Hepatocyte (in vitro differentiated cells): ENCODE data around the gene CDC25C. TPM values are rescaled to one million over a fixed set of nuclear protein-coding genes. Genes with fewer than 3 reads are reported as not detected.
A peak's percentile ranks its signal among the peaks of the same experiment; 100 is the strongest.

Source experiments
- DNase-seq: peaks from one replicate; pipeline ENCODE4 v3.0.0-alpha.2; 2016; ENCODE audit warnings: low spot score
- H2AFZ ChIP-seq: fragments of 200-600 bp; sonication (generic); 2 replicates; pipeline ENCODE4 v1.6.0; 2016; ENCODE audit warnings: antibody characterized with exemption, mild to moderate bottlenecking
- H3K27ac ChIP-seq: fragments of 200-600 bp; sonication (generic); 2 replicates; pipeline ENCODE4 v1.5.1; 2016; ENCODE audit warnings: mild to moderate bottlenecking
- H3K27me3 ChIP-seq: fragments of 200-600 bp; sonication (generic); 2 replicates; pipeline ENCODE4 v1.6.1; 2016
- H3K36me3 ChIP-seq: fragments of 200-600 bp; sonication (generic); replicated peaks from 2 replicates; pipeline ENCODE4 v1.5.1; 2016; ENCODE audit warnings: low read depth; ENCODE audit not compliant: insufficient read depth
- H3K4me1 ChIP-seq: fragments of 200-600 bp; sonication (generic); 2 replicates; pipeline ENCODE4 v1.5.1; 2016; ENCODE audit warnings: mild to moderate bottlenecking, moderate library complexity; ENCODE audit not compliant: insufficient read depth
- H3K4me2 ChIP-seq: fragments of 200-600 bp; sonication (generic); 2 replicates; pipeline ENCODE4 v1.6.0; 2016
- H3K4me3 ChIP-seq: fragments of 200-600 bp; sonication (generic); 2 replicates; pipeline ENCODE4 v1.5.1; 2016; ENCODE audit warnings: mild to moderate bottlenecking
- H3K79me2 ChIP-seq: fragments of 200-600 bp; sonication (generic); 2 replicates; pipeline ENCODE4 v1.6.0; 2017; ENCODE audit warnings: mild to moderate bottlenecking
- H3K9me2 ChIP-seq: fragments of 200-600 bp; sonication (generic); replicated peaks from 2 replicates; pipeline ENCODE4 v1.6.0; 2017; ENCODE audit warnings: mild to moderate bottlenecking; ENCODE audit not compliant: insufficient read depth
- H3K9me3 ChIP-seq: fragments of 200-600 bp; sonication (generic); 2 replicates; pipeline ENCODE4 v1.5.1; 2016; ENCODE audit warnings: low read depth, mild to moderate bottlenecking
- H4K20me1 ChIP-seq: fragments of 200-600 bp; sonication (generic); 2 replicates; pipeline ENCODE4 v1.6.0; 2016; ENCODE audit warnings: mild to moderate bottlenecking; ENCODE audit not compliant: insufficient read depth, poor library complexity, severe bottlenecking
- CTCF ChIP-seq: fragments of 200-600 bp; sonication (generic); IDR thresholded peaks from 2 replicates; pipeline ENCODE4 v1.5.1; 2016; ENCODE audit warnings: antibody characterized with exemption, mild to moderate bottlenecking; ENCODE audit not compliant: poor library complexity
- EZH2 ChIP-seq: fragments of 200-600 bp; sonication (generic); IDR thresholded peaks from 2 replicates; pipeline ENCODE4 v1.6.1; 2016; ENCODE audit warnings: antibody characterized with exemption, mild to moderate bottlenecking, borderline replicate concordance
- EZH2phosphoT487 ChIP-seq: fragments of 200-600 bp; sonication (generic); IDR thresholded peaks from one replicate; pipeline ENCODE4 v1.6.1; 2018; ENCODE audit warnings: antibody characterized with exemption, mild to moderate bottlenecking, low read depth, moderate library complexity; ENCODE audit not compliant: unreplicated experiment, severe bottlenecking
- WGBS: methylation state at CpG from one replicate; pipeline ENCODE4 v1.1.6; 2016; ENCODE audit warnings: low lambda C conversion rate; ENCODE audit errors: missing lambda C conversion rate; 5-methylcytosine and 5-hydroxymethylcytosine counted together
- polyA plus RNA-seq: library from polyadenylated mRNA; unstranded; fragments of >200 nt; fragmentation: Nextera tagmentation; extraction: Ambion mirVana; gene quantifications from 2 replicates; pipeline ENCODE4 v1.2.1, GENCODE V29; 2016
- total RNA-seq: library from RNA; depleted of rRNA; stranded (reverse); fragments of >200 nt; gene quantifications from 2 replicates; pipeline ENCODE4 v1.2.3, GENCODE V29; 2014

Gene CDC25C
- total and polyA plus RNA-seq, 2 experiments from 2014 or later: 1.6 to 3.7 TPM

- no peak for DNase-seq
- TF ChIP-seq CTCF: no peak
- no peak for TF ChIP-seq EZH2
- Histone ChIP-seq H3K27ac (peak overlapping the region; percentile 98), H3K79me2 (peaks cover 54% of the 10 kb centered on the region), H3K4me2 (peak overlapping the region; percentile 98), H3K4me3 (peak overlapping the region; percentile 60), H2AFZ (peak overlapping the region; percentile 17), H3K4me1 (peaks cover 16% of the 10 kb centered on the region), H3K9me3 (no peaks in the 10 kb centered on the region), H4K20me1 (peaks cover 23% of the 10 kb centered on the region), H3K9me2 (no peaks in the 10 kb centered on the region), H3K36me3 (no peaks in the 10 kb centered on the region), H3K27me3 (no peaks in the 10 kb centered on the region)
- 1% methylated on average over 5 of the region's 22 CpGs for WGBS
Measured at GRCh38 chr5:138338411-138339090, 6.9 kb upstream of the CDC25C start.

- H3K4me3 ChIP-seq: peak within 1 kb of the TSS; percentile 60
- TF ChIP-seq EZH2 (no peak), EZH2phosphoT487 (no peak), CTCF (no peak)
- peak within 1 kb of the TSS; percentile 98 for H3K4me2 ChIP-seq
- peak within 1 kb of the TSS; percentile 98 for H3K27ac ChIP-seq
- H3K4me1 ChIP-seq: peaks cover 16% of the 10 kb centered on the region
- H3K36me3 ChIP-seq: no peaks in the 10 kb centered on the region
- DNase-seq: peak; percentile 97
- H3K9me2 ChIP-seq: no peaks in the 10 kb centered on the region
- peaks cover 46% of the 10 kb centered on the region for H3K79me2 ChIP-seq
- H4K20me1 ChIP-seq: peaks cover 23% of the 10 kb centered on the region
- H3K27me3 ChIP-seq: no peaks in the 10 kb centered on the region
- no peaks in the 10 kb centered on the region for H3K9me3 ChIP-seq
- 2% methylated on average over 37 of the region's 56 CpGs for WGBS
- H2AFZ ChIP-seq: peak within 1 kb of the TSS; percentile 85
Measured at GRCh38 chr5:138337685-138338410, 6.2 kb upstream of the CDC25C start, which contains the start of gene FAM53C. Gene FAM53C (plus strand): TSS chr5:138338266. CDS start chr5:138341336, 3,070 bp downstream.

GRCh38 chr5:138336952-138337684, 5.5 kb upstream of the CDC25C start:
- no peak for TF ChIP-seq CTCF
- no peak for TF ChIP-seq EZH2
- TF ChIP-seq EZH2phosphoT487: no peak

More at GRCh38 chr5:138336952-138337684, 5.5 kb upstream of the CDC25C start:
- Histone ChIP-seq H3K79me2 (peaks cover 39% of the 10 kb centered on the region), H3K9me3 (no peaks in the 10 kb centered on the region), H3K9me2 (no peaks in the 10 kb centered on the region), H3K27me3 (no peaks in the 10 kb centered on the region), H3K4me2 (peak overlapping the region; percentile 98), H3K27ac (peak overlapping the region; percentile 98), H3K4me1 (peaks cover 16% of the 10 kb centered on the region), H2AFZ (peak overlapping the region; percentile 85), H4K20me1 (peaks cover 23% of the 10 kb centered on the region), H3K4me3 (peak overlapping the region; percentile 60), H3K36me3 (no peaks in the 10 kb centered on the region)
- peak; percentile 88 for DNase-seq
- WGBS: 31% methylated on average over 9 of the region's 13 CpGs
